ENCODE data around the gene SUPT3H.

The SUPT3H gene

DNA sequence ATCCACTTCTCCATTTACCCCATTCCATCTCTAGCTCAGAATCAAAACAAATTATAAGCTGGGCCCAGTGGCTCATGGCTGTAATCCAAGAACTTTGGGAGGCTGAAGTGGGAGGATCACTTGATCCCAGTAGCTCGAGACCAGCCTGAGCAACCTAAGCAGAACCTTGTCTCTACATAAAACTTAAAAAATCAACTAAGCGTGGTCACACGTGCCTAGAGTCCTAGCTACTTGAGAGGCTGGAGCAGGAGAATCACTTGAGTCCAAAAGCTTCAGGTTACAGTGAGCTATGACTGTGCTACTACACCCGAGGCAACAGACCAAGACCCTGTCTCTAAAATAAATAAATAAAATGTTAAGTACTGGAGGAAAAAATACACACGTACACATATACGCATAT is 124.3 kb downstream of the SUPT3H start:
- no peak for TF ChIP-seq CTCF (IDR thresholded peaks at IDR 0.05; ENCODE audit: low read depth, low read length)
- H3K4me3 ChIP-seq (ENCODE audit: low read depth, low read length), result no peak overlapping the region

GRCh38 chr6:45231660-45232059 is 146.1 kb downstream of the SUPT3H start:
- TF ChIP-seq CTCF (IDR thresholded peaks at IDR 0.05; ENCODE audit: low read depth, low read length), result no peak

DNA sequence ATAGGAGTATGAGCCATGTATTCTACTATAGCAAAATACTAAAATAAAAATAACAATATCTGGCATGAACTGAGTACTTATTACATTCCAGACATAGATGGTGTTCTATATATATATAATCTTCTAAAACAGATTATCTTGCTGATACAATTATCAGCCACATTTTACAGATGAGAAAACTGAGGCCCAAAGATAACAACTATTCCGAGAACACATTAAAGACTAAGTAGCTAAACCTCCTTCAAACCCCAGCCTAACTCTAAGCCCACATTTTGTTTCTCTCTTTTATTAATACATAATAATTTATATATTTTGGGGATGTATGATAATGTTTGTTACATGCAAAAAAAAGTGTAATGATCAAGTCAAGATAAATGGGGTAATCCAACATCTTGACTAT is 148.3 kb downstream of the SUPT3H start:
- no peak overlapping the region for H3K4me3 ChIP-seq (ENCODE audit: low read depth, low read length)
- TF ChIP-seq CTCF (IDR thresholded peaks at IDR 0.05; ENCODE audit: low read depth, low read length), result no peak

More at GRCh38 chr6:45231660-45232059, 146.1 kb downstream of the SUPT3H start:
- no peak overlapping the region for H3K4me3 ChIP-seq (ENCODE audit: low read depth, low read length)

GRCh38 chr6:45226081-45226480 is 151.7 kb downstream of the SUPT3H start:
- H3K4me3 ChIP-seq (ENCODE audit: low read depth, low read length), result no peak overlapping the region
- no peak for TF ChIP-seq CTCF (IDR thresholded peaks at IDR 0.05; ENCODE audit: low read depth, low read length)

- no peak for TF ChIP-seq CTCF (IDR thresholded peaks at IDR 0.05; ENCODE audit: low read depth, low read length)
- no peak overlapping the region for H3K4me3 ChIP-seq (ENCODE audit: low read depth, low read length)
Observed at GRCh38 chr6:45222380-45222779, 155.4 kb downstream of the SUPT3H start.

GRCh38 chr6:45215759-45216158 is 162.0 kb downstream of the SUPT3H start:
- no peak for TF ChIP-seq CTCF (IDR thresholded peaks at IDR 0.05; ENCODE audit: low read depth, low read length)
- H3K4me3 ChIP-seq (ENCODE audit: low read depth, low read length), result no peak overlapping the region

- no peak for TF ChIP-seq CTCF (IDR thresholded peaks at IDR 0.05; ENCODE audit: low read depth, low read length)
- no peak overlapping the region for H3K4me3 ChIP-seq (ENCODE audit: low read depth, low read length)
Observed at GRCh38 chr6:45212976-45213375, 164.8 kb downstream of the SUPT3H start.

All from WI38 (cell line).